NCI-H1048 (cell line): Measurements from ENCODE around the gene ALDH1L2.
"Not testable (repeated sequence)": the region's sequence is repeated elsewhere in the genome, so short reads cannot be mapped to it uniquely, and the experiment has no call there.

ENCODE experiments used
- DNase-seq: peaks from one replicate; lab custom pipeline; 2025; lab: John Stamatoyannopoulos, UW

Gene ALDH1L2

GRCh38 chr12:105084251-105085250, at the start of gene ALDH1L2:
ALDH1L2 (minus strand) TSS chr12:105084458; CDS start chr12:105084436, 22 bp downstream.
- DNase-seq = peak; percentile 58

DNA sequence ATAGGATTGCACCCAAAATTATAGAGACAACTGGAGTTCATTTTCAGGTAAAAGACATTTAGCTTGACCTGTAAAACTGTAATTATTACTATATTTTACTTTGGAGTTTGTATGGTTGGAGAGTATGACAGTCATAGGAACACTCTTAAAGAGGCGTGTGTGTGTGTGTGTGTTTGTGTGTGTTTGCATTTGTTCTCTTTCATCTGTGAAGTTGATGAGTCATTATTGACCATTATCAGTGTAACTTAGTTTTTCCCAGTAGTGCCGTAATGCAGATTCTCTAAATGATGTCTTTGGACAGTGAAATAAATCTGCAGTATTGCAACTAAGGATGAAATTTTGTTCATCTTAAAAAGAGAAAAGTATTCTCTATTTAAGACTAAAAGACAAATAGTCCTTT, 36.3 kb upstream of the ALDH1L2 start:
- no peak for DNase-seq

GRCh38 chr12:105116969-105117368, 32.7 kb upstream of the ALDH1L2 start:
- DNase-seq = no peak

- DNase-seq = no peak
These were observed 28.8 kb upstream of the ALDH1L2 start for GRCh38 chr12:105113094-105113493.

GRCh38 chr12:105110851-105111250, 26.6 kb upstream of the ALDH1L2 start:
- no peak for DNase-seq

DNA sequence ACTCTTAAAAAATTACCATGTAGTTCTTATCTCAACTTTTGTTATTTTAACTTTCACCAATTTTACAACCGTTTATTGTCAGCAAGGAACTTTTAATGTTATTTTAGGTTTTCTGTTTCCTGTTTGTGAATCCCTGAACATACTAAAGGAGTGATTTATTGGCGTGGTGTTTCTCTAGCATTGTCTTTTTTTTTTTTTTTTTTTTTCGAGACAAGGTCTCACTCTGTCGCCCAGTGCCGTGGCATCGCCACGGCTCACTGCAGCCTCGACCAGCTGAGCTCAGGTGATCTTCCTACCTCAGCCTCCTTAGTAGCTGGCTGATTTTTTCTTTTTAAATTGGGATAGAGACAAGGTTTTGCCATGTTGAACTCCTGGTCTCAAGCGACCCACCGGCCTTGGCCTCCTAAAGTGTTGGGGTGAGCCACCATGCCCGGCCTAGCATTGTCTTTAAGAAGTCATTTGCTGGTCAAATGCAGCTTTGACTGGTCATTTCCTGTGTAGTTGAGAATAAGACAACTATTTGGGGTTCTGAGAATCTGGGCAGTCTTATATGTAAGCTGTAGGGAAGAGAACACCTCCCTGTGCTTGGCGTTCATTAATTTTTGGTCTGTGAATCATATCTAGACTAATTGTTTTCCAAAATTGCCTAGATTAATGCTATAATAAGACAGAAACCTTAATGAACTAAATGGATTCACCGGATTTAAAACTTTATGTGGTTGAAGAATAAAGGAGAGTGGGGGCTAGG, 25.4 kb upstream of the ALDH1L2 start:
- DNase-seq = no peak

DNA sequence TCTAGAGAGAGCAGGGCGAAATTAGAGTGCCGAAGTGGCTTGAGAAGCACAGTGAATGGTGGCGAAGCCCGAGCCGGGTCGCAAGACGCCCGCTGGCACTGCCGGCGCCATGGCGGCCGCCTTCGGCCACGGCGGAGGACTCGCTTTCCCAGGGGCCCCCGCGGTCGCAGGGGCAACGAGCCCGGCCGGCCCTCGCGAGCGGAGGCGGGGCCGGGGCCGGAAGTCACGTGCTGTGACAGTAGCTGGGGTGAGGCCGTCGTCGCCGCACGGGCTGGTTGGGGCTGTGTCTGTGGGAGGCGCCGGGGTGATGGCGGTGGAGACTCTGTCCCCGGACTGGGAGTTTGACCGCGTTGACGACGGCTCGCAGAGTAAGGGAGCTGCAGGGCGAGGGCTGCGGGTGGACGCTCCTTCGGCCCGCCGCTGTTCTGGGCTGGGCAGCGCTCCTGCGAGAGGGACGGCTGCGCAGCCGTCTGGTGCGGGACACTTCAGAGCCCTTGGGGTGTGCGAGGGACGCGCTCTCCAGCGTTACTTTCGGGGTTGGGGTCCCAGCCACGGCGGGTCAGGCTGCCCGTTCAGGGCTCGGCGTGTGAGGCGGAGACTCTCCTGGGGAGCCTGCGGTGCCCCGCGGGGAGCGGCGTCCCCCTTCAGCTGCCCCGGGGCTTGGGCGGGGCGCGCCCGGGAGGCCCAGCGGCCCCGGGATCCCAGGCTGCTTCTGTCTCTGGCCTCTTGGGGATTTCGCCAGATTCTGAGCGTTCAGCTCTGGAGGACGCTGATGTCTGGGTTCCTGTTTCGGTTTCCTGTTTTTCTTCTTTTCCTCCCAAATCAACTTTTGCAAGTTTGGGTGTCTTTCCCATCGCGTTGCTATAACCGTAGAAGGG, 23.5 kb upstream of the ALDH1L2 start, which contains the start of gene WASHC4:
Gene WASHC4 (plus strand): TSS at position 238 of the 878 bp plus-strand sequence. CDS start 70 bp downstream, at position 308.
- peak; percentile 87 for DNase-seq

DNA sequence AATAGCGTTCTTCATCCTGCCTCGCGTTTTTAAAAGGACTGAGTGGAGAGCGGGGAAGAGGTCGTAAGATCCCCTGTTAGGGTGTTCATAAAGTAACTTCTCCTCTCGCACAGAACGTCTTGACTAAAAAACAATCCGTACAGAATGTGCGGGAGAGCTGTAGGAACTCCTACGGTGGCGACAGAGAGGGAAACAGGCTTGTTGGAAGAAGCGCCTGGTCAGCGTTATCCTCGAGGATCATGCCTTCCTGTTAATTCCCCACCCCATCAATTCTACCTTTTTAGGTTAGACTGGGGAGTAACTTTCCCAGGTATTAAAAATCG, 22.9 kb upstream of the ALDH1L2 start:
- DNase-seq = no peak

- no peak for DNase-seq
These were observed 22.4 kb upstream of the ALDH1L2 start for GRCh38 chr12:105106621-105107020.

DNA sequence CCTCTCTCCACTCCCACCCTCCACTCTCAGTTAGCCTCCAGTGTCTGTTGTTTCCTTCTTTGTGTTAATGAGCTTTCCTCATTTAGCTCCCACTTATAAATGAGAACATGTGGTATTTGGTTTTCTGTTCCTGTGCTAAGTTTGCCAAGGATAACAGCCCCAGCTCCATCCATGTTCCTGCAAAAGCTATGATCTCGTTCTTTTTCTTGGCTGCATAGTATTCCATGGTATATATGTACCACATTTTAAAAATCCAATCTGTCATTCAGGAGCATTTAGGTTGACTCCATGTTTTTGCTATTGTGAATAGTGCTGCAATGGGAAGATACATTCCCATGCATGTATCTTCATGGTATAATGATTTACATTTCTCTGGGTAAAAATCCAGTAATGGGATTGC, 20.5 kb upstream of the ALDH1L2 start:
- no peak for DNase-seq

DNA sequence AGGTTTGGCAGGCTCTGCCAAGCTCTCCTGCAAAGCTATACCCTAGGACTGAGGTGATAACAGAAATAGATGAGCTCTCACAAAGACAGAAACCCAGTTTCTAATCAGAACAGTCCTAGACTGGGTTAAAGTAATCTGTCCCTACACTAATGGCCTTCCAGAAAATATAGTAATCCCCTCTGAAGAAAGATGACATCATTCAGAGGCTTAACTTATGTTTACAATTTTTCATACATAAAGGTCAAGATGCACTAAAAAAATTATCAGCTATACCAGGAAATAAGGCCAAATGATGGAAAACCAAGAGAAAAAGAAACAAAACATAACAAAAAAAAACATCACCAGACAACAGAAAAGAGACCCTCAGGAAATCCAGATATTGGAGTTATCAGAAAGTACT, 18.4 kb upstream of the ALDH1L2 start:
- DNase-seq = no peak

- DNase-seq = no peak
These were observed 16.7 kb upstream of the ALDH1L2 start for GRCh38 chr12:105100998-105101397.

DNA sequence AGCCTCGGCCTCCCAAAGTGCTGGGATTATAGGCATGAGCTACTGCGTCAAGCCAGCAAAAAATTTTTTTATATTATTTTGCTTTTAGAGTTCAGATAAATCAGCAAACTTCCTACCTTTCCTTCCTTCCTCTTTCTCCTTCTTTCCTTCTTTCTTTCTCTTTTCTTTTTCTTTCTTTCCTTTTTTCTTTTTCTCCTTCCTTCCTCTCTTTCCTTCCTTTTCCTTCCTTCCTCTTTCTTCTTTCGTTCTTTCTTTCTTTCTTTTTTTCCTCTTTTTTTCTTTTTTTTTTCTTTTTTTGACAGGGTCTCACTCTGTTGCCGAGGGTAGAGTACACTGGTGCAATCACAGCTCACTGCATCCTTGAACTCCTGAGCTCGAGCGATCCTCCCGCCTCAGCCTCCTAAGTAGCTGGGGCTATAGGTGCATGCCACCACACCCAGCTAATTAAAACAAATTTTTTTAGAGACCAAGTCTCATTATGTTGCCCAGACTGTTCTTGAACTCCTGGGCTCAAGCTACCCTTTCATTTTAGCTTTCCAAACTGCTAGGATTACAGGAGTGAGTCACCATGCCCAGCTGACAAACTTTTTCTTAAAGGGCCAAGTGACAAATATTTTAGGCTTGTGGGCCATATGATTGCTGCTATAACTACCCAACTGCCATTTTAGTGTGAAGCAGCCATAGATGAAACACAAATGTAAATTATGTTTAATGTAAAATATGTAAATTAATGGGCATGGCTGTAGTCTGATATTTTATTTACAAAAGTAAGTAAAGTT, 16.1 kb upstream of the ALDH1L2 start:
- no peak for DNase-seq

- no peak for DNase-seq
These were observed 15.1 kb upstream of the ALDH1L2 start for GRCh38 chr12:105099356-105099755.

GRCh38 chr12:105095338-105095737, 11.1 kb upstream of the ALDH1L2 start:
- DNase-seq = not testable (repeated sequence)

GRCh38 chr12:105092336-105092735, 8.1 kb upstream of the ALDH1L2 start:
- no peak for DNase-seq

DNA sequence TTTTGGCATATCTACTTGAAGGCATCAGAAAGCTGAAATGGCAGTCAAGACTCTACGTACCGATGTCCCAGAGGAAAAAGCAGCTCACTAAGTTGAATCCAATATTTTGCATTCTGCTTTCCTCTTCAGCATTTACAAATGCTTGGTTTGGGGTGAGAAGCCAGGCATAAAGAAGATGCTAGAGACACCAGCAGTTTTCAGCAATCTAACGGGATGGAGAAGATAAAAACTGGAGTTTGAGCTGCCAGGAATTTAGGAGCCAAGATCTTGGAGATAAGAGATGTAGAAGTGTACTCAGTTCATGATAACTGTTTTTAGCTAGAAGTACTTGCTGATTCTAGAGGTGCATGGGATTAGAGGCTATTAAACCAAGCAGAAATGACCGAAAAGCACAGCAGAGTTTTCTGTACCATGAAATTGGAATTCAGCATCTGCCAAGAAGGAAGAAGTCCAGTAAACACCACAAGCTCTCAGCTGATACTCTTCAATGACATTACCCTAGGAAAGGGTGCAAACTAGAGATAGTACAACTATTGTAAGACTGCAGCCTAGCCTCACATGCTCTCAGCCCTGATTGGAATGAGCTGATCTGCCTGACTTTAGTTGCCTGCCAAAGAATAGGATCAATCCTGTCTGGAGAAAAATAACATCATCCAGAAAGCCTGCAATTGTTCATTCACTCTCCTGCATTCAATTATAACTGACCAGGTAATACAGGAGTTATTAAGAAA, 7.4 kb upstream of the ALDH1L2 start:
- no peak for DNase-seq

GRCh38 chr12:105090361-105090760, 6.1 kb upstream of the ALDH1L2 start:
- no peak for DNase-seq

DNA sequence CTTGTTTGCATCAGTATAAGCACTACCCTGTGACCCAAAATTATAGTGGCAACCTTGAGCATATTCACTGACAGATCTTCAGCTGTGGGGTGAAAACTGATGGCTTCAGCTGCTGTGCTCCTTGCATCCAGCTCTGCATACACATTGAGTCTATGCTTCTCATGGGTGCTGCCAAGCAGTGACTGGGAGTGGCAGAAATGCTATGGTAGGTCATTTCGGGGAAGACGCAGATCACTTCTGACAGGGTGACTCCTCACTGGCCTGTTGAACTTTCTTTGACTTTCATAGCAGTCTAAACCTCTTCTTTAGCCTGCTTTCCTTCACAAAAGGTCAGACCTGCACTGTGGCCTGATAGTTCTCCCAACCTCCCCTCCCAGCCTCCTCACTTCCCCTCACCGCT, 5.6 kb upstream of the ALDH1L2 start:
- DNase-seq = no peak

GRCh38 chr12:105085501-105085900, 1.2 kb upstream of the ALDH1L2 start:
- DNase-seq = no peak
